Heart right ventricle (tissue), 16 donors: ENCODE data around the gene SCRN2. TPM values are rescaled to one million over a fixed set of nuclear protein-coding genes. Genes with fewer than 3 reads are reported as not detected.

ENCODE experiments used
- ATAC-seq, 8 donors: fragments of 200-7000 bp; cut with Tn5 transposase; one replicate each; pipeline ENCODE4 v1.9.1; 2020; ENCODE audit warnings: mild to moderate bottlenecking in 8 of 8, moderate library complexity in 8 of 8, moderate number of reproducible peaks in 1 of 8
- DNase-seq, 2 donors: peaks; one replicate each; pipeline ENCODE4 v3.0.0-alpha.2; 2020
- H3K27ac ChIP-seq, 10 donors: fragments of 200-600 bp; sonication (generic) in 2 of 10; one replicate each; pipeline versions ENCODE4 v1.5.0 to v1.8.0; 2020 to 2022; ENCODE audit warnings: mild to moderate bottlenecking in 3 of 10
- H3K27me3 ChIP-seq, 7 donors: fragments of 200-600 bp; one replicate each; pipeline ENCODE4 v1.8.0; 2021 to 2022; ENCODE audit warnings: mild to moderate bottlenecking in 2 of 7
- H3K36me3 ChIP-seq, 9 donors: fragments of 200-600 bp; sonication (generic) in 1 of 9; one replicate each; pipeline versions ENCODE4 v1.5.0 to v1.8.0; 2020 to 2022; ENCODE audit warnings: mild to moderate bottlenecking in 2 of 9
- H3K4me1 ChIP-seq, 9 donors: fragments of 200-600 bp; sonication (generic) in 1 of 9; one replicate each; pipeline versions ENCODE4 v1.5.0 to v1.8.0; 2020 to 2022; ENCODE audit warnings: mild to moderate bottlenecking in 4 of 9
- H3K4me3 ChIP-seq, 10 donors: fragments of 200-600 bp; sonication (generic) in 2 of 10; one replicate each; pipeline versions ENCODE4 v1.5.0 to v1.8.0; 2020 to 2022; ENCODE audit warnings: mild to moderate bottlenecking in 7 of 10, moderate library complexity in 2 of 10
- H3K9me3 ChIP-seq, 11 donors: fragments of 200-600 bp in 10 of 11; sonication (generic) in 2 of 11; one replicate each; pipeline versions ENCODE4 v1.5.0 to v1.8.0; 2013 to 2022; ENCODE audit warnings: mild to moderate bottlenecking in 2 of 11, control low read depth in 1 of 11, moderate library complexity in 1 of 11
- WGBS, 2 donors: extraction: QIAGEN DNeasy Blood & Tissue Kit; methylation state at CpG; one replicate each; pipeline ENCODE4 v1.1.7; 2013; ENCODE audit warnings: inconsistent platforms in 1 of 2; 5-methylcytosine and 5-hydroxymethylcytosine counted together
- intact Hi-C, 10 donors: fragments of 100-400 bp; cut with DNase I; formaldehyde crosslinking; loops; one replicate each; pipeline versions ENCODE4 v1.11.1 to v1.14.2; 2022
- polyA plus RNA-seq, 2 donors: library from polyadenylated mRNA; stranded (reverse); fragments of 200-250 nt; gene quantifications; one replicate each; pipeline ENCODE4 v1.2.3, GENCODE V29; 2013
- total RNA-seq, 10 donors: library from RNA; stranded (reverse); fragmentation: NEBNext Ultra II Directional in 3 of 10; extraction: Animal tissue kit (Norgen Biotek cat#: 25700) in 3 of 10; gene quantifications; one replicate each; pipeline versions ENCODE4 v1.2.1 to v1.2.4, GENCODE V29; 2021 to 2023
- TF ChIP-seq, protein P1 (sequence below), 9 donors: fragments of 200-600 bp; sonication (generic) in 2 of 9; IDR thresholded peaks; one replicate each; pipeline versions ENCODE4 v1.5.0 to v1.8.0; 2021 to 2022; ENCODE audit warnings: antibody characterized with exemption in 9 of 9, mild to moderate bottlenecking in 5 of 9, moderate library complexity in 1 of 9
- donor health status: Arrhythmogenic right ventricular cardiomyopathy.
- donor health status: ischemic (EF 13 %, LVEDD 7.1; RV severe dilation, severe dysfunction).
- donor health status: healthy with polysubstance abuse.
- donor health status: DM: no; HTN: yes; CAD: no.
- donor health status: DM: no; HTN: no; CAD: no.
- donor health status: ischemic (EF 25% LVEDD 6.9; RV normal size, moderate dysfunction).
- donor health status: ischemic (EF 25% LVEDD 5.7; RV mildly dilated, moderate dysfunction).
- donor health status: healthy.
- donor health status: DM: yes; HTN: yes; CAD: no.
- donor health status: Ischemic cardiomyopathy.
- donor health status: ischemic (EF 35%, LVEDD 5.7; RV mildly dilated, moderate dysfunction).
- donor health status: nonischemic (EF 11% LVEDD 7.7; RV severe dilation, severe dysfunction).
- donor health status: DM: yes; HTN: yes; CAD: no.
- donor health status: PGD.
- donor health status: ischemic (EF 29% LVEDD 5.4; RV normal size, mild dysfunction).
- donor health status: nonischemic (EF 23%, LVEDD 6.1; RV moderate dilation, normal function).

SCRN2 gene
- total and polyA plus RNA-seq, 12 donors: 20.6 to 82.5 (median 34.5) TPM

GRCh38 chr17:47857551-47858455, 16.7 kb upstream of the SCRN2 start:
- ATAC-seq (no peak), DNase-seq (no peak)
- peaks cover 0 to 15% (median 3%) of the 10 kb centered on the region in 9 donors for H3K4me1 ChIP-seq
- TF ChIP-seq, protein P1, sequence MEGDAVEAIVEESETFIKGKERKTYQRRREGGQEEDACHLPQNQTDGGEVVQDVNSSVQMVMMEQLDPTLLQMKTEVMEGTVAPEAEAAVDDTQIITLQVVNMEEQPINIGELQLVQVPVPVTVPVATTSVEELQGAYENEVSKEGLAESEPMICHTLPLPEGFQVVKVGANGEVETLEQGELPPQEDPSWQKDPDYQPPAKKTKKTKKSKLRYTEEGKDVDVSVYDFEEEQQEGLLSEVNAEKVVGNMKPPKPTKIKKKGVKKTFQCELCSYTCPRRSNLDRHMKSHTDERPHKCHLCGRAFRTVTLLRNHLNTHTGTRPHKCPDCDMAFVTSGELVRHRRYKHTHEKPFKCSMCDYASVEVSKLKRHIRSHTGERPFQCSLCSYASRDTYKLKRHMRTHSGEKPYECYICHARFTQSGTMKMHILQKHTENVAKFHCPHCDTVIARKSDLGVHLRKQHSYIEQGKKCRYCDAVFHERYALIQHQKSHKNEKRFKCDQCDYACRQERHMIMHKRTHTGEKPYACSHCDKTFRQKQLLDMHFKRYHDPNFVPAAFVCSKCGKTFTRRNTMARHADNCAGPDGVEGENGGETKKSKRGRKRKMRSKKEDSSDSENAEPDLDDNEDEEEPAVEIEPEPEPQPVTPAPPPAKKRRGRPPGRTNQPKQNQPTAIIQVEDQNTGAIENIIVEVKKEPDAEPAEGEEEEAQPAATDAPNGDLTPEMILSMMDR (IDR thresholded peaks at IDR 0.05): no peak
- intact Hi-C loops: no loop called here
- H3K27ac ChIP-seq: no peak overlapping the region
- H3K27me3 ChIP-seq: peaks cover 0 to 56% (median 49%) of the 10 kb centered on the region in 7 donors
- H3K9me3 ChIP-seq: no peaks in the 10 kb centered on the region
- WGBS, 2 donors: 82 to 85% methylated on average over 16 of the region's 16 CpGs
- H3K36me3 ChIP-seq: no peaks in the 10 kb centered on the region
- no peak overlapping the region for H3K4me3 ChIP-seq

DNA sequence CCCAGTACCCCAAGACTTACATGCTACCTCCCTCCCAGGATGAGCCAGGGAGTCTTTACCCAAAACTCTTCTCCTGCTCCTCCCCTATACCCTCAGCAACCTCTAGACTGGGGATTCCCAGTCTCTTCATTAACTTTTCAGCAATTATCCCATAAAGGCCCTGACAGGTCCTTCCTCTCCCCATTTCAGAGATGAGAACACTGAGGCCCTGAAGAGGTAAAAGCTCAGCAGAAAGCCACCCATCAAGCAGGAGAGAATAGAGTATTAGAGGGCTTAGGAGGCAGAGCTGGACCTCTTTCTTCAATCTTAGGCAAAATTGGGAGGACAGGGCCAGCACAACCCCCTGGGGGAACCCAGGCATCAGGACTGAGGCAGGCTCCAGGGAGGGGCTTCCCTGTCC, 15.8 kb upstream of the SCRN2 start:
- TF ChIP-seq, protein P1 (IDR thresholded peaks at IDR 0.05): no peak
- peaks cover 9 to 65% (median 59%) of the 10 kb centered on the region in 7 donors for H3K27me3 ChIP-seq
- no peaks in the 10 kb centered on the region for H3K36me3 ChIP-seq
- intact Hi-C loops: no loop called here
- no peaks in the 10 kb centered on the region for H3K9me3 ChIP-seq
- H3K4me3 ChIP-seq: no peak overlapping the region
- DNase-seq (no peak), ATAC-seq (no peak)
- H3K27ac ChIP-seq: peak overlapping the region in 1 of 10 donors; percentile 58
- peaks cover 0 to 22% (median 3%) of the 10 kb centered on the region in 9 donors for H3K4me1 ChIP-seq

DNA sequence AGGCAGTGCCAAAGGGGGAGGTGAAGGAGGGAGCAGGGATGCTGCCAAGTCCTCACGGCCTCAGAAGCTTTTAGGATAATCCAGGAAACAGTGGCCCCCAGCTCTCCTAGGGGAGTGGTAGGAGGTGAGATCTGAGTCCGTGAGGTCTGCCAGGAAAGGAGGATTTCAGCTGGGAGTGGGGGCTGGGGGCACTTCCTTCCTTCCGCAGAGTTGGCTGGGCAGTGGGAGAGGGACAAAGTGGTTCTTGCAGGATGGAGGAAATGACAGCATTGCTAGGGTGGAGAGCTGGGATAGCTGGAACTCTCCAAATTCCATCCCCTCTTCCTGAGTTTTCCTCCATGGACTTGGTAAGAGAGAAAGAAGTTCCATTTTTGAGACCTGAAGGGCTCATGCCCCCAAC, 14.7 kb upstream of the SCRN2 start:
- TF ChIP-seq, protein P1 (IDR thresholded peaks at IDR 0.05): no peak

GRCh38 chr17:47853616-47854015, 12.5 kb upstream of the SCRN2 start:
- H3K27ac ChIP-seq: no peak overlapping the region
- H3K4me3 ChIP-seq: no peak overlapping the region
- DNase-seq (no peak), ATAC-seq (no peak)
- peaks cover 11 to 90% (median 81%) of the 10 kb centered on the region in 7 donors for H3K27me3 ChIP-seq
- intact Hi-C loops: loop anchor here in 1 of 10 donors (5.0 kb wide), 1 partner anchor 279 kb away; no protein-coding TSS in a partner anchor
- WGBS, 2 donors: 39 to 40% methylated on average over 5 of the region's 5 CpGs
- TF ChIP-seq, protein P1 (IDR thresholded peaks at IDR 0.05): no peak
- H3K9me3 ChIP-seq: no peaks in the 10 kb centered on the region
- H3K36me3 ChIP-seq: no peaks in the 10 kb centered on the region
- H3K4me1 ChIP-seq: peaks cover 5 to 38% (median 13%) of the 10 kb centered on the region in 9 donors

More for the DNA sequence above, 14.7 kb upstream of the SCRN2 start:
- Histone ChIP-seq H3K27ac (peak overlapping the region in 2 of 10 donors; percentile 33 to 58), H3K27me3 (peaks cover 11 to 74% (median 67%) of the 10 kb centered on the region in 7 donors), H3K4me1 (peaks cover 5 to 32% (median 11%) of the 10 kb centered on the region in 9 donors), H3K9me3 (no peaks in the 10 kb centered on the region), H3K36me3 (no peaks in the 10 kb centered on the region), H3K4me3 (no peak overlapping the region)
- DNase-seq: peak in 1 of 2 donors; percentile 30
- intact Hi-C loops: no loop called here
- WGBS, 2 donors: 25 to 27% methylated on average over 3 of the region's 3 CpGs
- ATAC-seq: peak in 6 of 8 donors; percentile 8 to 54 (median 33)
